IPS DF 4.7 (cell line): ENCODE results near the gene TTLL13.
"Not testable (repeated sequence)": the region's sequence is repeated elsewhere in the genome, so short reads cannot be mapped to it uniquely, and the experiment has no call there.

Source experiments
- DNase-seq: peaks from one replicate; pipeline ENCODE4 v3.0.0-alpha.2; 2013; ENCODE audit warnings: low spot score; ENCODE audit errors: extremely low read depth

The TTLL13 gene

GRCh38 chr15:90234096-90234988 lies 15.0 kb upstream of the TTLL13 start, which contains the start of gene GDPGP1:
Gene GDPGP1, plus strand, starts transcription at chr15:90234209. Its CDS starts 6,700 bp downstream, at chr15:90240909.
- no peak for DNase-seq

DNA sequence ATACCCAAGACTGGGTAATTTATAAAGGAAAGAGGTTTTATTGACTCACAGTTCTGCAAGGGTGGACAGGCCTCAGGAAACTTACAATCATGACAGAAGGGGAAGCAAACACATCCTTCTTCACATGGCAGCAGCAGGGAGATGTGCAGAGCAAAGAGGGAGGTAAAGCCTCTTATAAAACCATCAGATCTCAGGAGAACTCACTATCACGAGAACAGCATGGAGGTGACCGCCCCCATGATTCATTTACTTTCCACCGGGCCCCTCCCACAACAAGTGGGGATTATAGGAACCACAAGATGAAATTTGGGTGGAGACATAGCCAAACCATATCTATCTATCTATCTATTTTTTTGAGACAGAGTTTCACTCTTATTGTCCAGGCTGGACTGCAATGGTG lies 10.0 kb upstream of the TTLL13 start:
- DNase-seq: no peak

- no peak for DNase-seq
Measured at GRCh38 chr15:90240856-90241255, 8.5 kb upstream of the TTLL13 start.

DNA sequence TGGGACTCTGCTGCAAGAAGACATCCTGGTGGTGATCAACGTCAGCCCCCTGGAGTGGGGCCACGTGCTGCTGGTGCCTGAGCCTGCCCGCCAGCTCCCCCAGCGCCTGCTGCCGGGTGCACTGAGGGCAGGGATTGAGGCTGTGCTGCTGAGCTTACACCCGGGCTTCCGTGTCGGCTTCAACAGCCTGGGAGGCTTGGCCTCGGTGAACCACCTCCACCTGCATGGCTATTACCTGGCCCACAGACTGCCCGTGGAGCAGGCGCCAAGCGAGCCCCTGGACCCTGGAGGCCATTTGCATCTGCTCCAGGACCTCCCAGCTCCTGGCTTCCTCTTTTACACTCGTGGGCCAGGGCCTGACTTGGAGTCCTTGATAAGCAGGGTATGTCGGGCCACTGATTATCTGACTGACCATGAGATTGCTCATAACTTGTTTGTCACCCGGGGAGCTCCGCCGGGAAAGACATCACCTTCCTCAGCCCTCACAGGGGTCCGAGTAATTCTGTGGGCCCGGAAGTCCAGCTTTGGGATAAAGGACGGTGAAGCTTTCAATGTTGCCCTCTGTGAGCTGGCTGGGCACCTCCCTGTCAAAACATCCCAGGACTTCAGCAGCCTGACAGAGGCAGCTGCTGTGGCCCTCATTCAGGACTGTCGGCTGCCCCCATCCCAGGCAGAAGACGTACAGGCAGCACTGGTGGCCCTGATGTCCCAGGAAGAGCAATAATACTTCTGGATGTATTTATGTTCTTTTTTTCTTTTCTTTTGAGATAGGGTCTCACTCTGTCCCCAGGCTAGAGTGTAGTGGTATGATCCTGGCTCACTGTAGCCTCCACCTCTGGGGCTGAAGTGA lies 7.8 kb upstream of the TTLL13 start:
- DNase-seq: no peak

DNA sequence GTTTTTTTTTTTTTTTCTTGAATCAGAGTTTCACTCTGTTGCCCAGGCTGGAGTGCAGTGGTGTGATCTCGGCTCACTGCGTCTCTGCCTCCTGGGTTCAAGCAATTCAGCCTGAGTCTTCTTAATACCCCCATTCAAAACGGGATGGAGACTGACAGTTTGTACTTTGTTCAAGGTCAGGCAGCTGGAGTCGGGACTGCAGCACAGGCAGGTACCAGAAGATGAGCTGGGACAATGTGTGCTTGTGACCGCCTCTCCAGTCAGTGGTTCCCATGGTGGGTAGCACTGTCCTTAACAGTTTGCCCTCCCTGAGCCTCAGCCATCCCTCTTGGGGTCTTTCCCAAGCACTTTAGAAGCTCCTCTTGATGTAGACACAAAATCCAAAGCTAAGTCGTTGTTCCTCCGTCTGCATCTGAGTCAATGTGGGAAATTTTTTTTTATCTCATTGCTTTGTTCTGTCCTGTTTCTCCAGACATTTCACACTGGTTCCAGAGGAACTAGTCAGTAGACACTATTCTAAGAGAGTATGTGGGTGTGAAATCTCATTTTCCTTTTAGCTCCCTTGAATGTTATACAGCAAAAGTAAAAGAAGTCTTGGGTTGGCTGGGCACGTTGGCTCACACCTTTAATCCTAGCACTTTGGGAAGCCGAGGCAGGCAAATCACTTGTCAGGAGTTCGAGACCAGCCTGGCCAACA lies 5.3 kb upstream of the TTLL13 start:
- no peak for DNase-seq

DNA sequence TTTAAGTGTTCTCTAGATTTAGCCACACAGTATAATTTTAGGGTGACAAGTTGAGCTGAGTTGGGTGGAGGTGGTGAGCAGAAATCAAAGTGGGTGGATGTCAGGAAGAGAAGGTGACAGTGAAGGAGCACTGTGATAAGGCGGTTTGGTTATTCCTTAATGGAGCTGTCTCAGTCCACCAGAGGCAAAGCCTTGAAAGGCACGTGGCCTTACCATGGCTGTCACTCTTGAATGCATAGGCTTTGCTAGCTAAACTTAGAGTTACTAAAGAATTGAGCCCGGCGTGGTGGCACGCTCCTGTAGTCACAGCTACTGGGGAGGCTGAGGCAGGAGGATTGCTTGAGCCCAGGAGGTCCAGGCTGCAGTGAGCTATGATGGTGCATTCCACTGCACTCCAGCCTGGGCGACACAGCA lies 560 bp upstream of the TTLL13 start:
- DNase-seq: no peak

- no peak for DNase-seq
Measured at GRCh38 chr15:90257776-90258175, 8.4 kb downstream of the TTLL13 start.

GRCh38 chr15:90259524-90259923 lies 10.2 kb downstream of the TTLL13 start:
- no peak for DNase-seq

DNA sequence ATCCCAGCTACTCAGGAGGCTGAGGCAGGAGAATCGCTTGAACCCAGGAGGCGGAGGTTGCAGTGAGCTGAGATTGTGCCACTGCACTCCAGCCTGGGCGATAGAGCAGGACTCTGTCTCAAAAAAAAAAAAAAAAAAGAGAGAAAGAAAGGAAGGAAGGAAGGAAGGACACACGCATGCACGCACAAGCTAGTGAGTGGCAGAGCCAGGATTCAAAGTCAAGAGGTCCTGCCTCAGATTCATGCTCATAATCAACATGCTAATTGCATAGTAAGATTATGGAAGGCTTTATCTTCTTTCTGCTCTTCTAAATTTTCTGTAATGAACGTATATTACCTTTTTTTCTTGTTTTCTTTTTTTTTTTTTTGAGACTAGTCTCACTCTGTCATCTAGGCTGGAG lies 11.4 kb downstream of the TTLL13 start:
- not testable (repeated sequence) for DNase-seq

GRCh38 chr15:90261811-90262210 lies 12.5 kb downstream of the TTLL13 start:
- no peak for DNase-seq

DNA sequence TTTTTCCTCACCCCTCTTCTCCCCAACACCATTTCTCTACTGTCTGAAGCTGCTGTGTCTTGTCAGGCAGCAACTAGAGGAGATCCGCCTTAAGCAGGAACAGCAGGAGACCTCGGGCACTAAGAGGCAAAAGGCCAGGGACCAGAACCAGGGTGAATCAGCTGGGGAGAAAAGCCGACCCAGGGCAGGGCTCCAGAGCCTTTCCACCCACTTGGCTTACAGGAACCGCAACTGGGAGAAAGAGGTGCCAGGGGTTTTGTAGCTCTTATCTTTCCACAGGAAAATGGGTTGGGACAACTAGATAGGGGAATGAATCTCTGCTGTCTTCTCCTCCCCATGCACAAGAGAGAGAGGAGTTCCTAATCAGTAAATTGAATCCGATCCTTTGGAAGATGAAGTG lies 13.1 kb downstream of the TTLL13 start:
- no peak for DNase-seq

DNA sequence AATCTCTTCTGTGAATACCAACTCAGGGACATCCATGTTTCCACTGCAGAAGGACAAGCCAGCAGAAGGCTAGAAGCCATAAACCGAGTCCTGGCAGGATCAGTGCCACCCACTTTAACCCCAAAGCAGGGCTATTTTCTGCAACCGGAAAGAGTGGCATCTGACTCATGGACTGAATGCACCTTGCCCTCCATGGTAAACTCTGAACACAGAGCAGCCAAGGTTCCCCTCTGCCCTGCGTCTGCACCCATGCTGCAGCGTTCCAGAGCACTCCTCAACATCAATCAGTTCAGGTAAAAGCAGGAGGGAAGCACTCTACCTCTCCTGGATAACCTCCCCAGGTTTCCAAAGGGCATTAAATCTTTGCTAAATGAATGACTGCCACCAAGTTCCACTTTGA lies 15.3 kb downstream of the TTLL13 start:
- DNase-seq: no peak

DNA sequence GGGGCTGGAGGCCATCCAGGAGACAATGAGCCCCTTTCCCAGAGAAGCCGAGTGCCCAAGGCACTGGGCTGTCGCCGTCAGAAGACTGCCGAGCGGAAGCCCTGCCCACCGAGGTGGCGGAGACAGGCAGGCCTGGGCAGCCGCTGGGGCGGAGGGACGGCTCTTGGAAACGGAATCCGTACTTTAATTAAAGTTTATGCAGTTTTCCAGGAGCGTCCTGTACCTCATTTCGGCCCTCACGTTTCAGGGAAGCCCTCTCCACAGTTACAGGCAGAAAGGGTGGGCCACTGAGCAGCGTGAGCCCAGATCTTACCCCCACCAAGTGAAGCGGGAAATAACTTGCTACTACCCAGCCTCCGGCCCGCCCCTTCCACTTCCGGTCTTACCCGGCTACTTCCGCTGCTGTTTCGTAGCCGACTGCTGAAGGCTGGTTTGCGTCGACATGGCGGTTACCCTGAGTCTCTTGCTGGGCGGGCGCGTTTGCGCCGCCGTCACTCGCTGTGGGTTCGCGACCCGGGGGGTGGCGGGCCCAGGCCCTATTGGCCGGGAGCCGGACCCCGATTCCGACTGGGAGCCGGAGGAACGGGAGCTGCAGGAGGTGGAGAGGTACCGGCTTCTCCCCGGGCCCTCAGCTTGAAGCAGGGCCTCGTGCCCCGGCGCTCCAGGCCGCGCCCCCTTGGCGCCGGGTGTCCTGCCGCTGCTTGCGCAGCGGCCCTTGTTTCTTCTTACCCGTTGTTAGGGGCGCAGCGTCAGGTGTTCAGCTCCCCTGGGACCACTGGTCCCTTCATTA lies 16.1 kb downstream of the TTLL13 start, which contains the start of gene NGRN:
NGRN (plus strand) TSS at position 402 of the 790 bp plus-strand sequence; CDS start at position 443, 41 bp downstream.
- DNase-seq: peak; percentile 82

DNA sequence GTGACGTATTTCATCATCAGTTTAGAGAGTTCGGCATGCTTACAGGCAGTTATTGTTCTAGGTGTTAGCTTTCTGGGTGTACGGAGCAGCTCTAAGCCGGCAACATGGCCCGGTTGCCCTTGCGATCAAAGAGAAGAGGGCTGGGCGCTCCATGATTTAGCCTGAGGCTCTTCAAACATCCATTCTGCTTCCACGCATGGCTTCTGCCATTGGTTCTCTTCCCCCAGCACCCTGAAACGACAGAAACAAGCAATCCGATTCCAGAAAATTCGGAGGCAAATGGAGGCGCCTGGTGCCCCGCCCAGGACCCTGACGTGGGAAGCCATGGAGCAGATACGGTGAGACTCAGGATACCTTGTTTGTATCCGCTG lies 16.7 kb downstream of the TTLL13 start:
- DNase-seq: no peak

GRCh38 chr15:90266485-90266884 lies 17.1 kb downstream of the TTLL13 start:
- DNase-seq: no peak

GRCh38 chr15:90268415-90268814 lies 19.1 kb downstream of the TTLL13 start:
- DNase-seq: no peak

DNA sequence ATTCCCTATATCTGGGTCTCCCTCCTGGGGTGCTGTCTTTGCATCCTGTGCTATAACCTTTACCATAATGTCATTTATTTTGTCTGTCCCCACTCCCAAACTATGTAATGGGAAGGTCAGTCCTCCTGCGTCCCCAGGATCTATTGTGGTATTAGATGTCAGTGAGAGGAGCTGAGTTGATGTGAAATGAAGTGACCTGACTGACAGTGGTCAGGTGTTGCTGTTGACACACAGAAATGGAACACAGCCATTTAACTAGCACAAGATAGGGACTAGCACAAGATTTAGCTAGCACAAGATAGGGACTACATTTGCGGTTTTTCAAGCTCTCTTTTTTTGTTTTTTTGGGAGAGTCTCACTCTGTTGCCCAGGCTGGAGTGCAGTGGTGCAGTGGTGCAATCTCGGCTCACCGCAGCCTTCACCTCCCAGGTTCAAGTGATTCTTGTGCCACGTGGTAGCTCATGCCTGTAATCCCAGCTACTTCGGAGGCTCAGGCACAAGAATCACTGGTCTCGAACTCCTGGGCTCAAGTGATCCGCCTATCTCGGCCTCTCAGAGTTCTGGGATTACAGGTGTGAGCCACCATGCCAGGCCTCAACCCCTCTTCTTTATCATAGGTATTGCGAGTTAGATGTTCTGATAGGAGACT lies 21.3 kb downstream of the TTLL13 start:
- no peak for DNase-seq

DNA sequence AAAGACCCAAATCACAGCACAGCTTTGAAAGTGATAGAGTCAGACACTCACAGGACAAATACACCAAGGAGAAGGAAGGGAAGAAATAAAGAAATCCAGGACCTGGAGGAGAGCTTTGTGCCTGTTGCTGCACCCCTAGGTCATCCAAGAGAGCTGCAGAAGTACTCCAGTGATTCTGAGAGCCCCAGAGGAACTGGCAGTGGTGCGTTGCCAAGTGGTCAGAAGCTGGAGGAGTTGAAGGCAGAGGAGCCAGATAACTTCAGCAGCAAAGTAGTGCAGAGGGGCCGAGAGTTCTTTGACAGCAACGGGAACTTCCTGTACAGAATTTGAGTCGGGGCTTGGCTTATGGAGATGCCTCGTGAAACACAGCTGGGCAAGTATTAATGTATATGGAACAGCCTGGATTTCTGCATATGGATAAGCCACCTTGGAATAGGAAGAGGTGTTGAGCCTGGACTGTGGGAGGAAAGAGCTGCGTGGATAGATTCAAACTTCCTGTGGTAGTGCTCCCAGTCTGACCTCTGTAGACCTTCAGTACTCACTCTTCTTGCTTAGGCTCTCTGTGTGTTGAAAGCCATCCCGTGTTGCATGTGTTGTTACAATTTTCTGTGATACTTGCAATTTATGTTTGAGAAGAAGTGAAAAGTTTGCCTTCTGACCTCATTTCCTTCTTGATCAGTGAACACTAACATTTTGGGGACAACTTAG lies 22.3 kb downstream of the TTLL13 start:
- DNase-seq: no peak

DNA sequence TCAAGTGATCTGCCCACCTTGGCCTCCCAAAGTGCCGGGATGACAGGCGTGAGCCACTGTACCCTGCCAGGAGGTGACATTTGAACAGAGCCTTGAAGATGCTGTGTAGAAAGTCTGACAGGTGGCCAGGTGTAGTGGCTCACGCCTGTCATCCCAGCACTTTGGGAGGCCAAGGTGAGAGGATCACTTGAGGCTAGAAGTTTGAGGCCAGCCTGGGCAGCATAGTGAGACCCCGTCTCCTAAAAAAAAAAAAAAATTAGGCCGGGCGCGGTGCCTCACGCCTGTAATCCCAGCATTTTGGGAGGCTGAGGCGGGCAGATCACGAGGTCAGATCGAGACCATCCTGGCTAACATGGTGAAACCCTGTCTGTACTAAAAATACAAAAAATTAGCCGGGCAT lies 29.1 kb downstream of the TTLL13 start:
- not testable (repeated sequence) for DNase-seq

DNA sequence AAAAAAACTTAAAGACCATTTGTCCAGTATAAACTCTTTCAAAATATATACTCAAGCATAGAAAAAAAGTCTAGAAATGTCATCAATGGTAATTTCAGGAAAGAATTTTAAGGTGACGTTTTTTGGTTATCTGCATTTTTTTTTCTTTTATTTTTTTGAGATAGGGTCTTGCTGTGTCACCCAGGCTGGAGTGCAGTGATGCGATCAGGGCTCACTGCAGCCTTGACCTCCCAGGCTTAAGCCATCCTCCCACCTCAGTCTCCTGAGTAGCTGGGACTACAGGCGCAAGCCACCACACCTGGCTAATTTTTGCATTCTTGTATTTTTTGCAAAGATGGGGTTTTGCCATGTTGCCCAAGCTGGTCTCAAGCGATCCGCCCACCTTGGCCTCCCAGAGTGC lies 31.4 kb downstream of the TTLL13 start:
- not testable (repeated sequence) for DNase-seq
